IPS-NIHi11 (cell line): ENCODE measurements around the gene ROBO4.

ENCODE experiments used
- DNase-seq: peaks from one replicate; pipeline ENCODE4 v3.0.0; 2012; ENCODE audit warnings: mixed read lengths, low spot score

Gene ROBO4

GRCh38 chr11:124918950-124919349 lies 21.3 kb upstream of the ROBO4 start, which contains the start of gene HEPN1:
HEPN1 (plus strand) TSS chr11:124919250.
- no peak for DNase-seq

DNA sequence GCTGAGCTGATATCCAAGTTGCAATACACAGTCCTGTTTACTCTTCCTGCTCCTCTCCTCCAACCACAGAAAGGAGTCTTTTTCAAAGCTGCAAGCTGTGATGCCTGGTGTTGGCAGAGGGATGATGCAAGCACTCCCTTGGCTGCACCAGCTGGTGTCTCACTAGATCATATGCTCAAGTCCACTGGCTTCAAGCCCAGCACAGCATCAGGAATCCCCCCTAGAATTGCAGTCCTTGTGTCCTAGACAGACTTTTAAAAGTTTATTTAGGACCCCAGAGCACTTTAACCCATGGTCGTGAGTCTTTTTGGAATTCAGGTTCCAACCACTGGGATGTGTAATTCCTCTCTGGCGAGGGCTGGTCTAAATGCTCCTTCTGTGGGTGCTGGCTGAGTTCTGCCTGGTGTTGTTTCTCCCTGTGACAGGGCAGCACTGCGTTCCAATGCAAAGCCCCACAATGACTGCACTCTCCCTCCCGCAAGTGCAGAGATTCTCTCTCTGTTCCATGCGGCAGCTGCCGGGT lies 19.5 kb upstream of the ROBO4 start:
- DNase-seq = no peak

DNA sequence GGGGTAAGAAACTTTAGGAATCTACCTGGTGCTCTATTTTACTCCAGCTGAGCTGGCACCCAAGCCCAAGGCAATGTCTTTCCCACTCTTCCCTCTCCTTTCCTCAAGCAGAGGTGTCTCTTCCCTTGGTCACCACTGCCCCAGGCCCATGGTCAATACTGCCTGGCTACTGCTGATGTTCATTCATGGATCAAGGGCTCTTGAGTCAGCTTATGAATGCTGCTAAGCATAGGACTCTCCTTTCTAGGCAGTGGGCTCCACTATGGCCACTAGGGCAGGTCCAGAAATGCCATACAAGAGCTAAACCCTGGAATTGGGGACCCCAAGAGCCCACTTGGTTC lies 18.7 kb upstream of the ROBO4 start:
- no peak for DNase-seq

DNA sequence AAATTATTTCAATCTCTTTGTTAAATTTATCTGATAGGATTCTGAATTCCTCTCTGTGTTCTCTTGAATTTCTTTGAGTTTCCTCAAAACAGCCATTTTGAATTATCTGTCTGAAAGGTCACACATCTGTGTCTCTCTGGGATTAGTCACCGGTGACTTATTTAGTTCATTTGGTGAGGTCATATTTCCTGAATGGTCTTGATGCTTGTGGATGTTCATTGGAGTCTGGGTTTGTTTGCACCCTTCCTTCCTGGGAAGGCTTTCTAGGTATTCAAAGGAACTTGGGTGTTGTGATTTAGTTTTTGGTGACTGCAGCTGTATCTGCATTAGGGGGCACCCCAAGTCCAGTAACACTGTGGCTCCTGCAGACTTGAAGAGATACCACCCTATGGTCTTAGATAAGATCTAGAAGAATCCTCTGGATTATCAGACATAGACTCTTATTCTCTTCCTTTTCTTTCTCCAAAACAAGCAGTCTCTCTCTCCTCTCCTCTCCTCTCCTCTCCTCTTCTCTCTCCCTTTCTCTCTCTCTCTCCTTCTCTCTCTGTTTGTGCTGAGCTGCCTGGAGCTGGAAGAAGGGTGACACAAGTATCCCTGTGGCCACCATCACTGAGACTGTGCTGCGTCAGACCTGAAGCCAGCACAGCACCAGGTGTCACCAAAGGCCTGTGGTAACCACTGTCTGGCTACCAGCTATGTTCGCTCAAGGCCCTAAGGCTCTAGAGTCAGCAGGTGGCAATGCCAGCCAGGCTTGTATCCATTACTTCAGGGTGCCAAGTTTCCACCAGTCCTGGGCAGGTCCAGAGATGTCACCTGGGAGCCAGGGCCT lies 18.1 kb upstream of the ROBO4 start:
- no peak for DNase-seq

GRCh38 chr11:124902616-124903015 lies 5.0 kb upstream of the ROBO4 start:
- no peak for DNase-seq

GRCh38 chr11:124900464-124900863 lies 2.8 kb upstream of the ROBO4 start:
- no peak for DNase-seq

- DNase-seq = no peak
These were observed 1.9 kb upstream of the ROBO4 start for GRCh38 chr11:124899383-124900145.

DNA sequence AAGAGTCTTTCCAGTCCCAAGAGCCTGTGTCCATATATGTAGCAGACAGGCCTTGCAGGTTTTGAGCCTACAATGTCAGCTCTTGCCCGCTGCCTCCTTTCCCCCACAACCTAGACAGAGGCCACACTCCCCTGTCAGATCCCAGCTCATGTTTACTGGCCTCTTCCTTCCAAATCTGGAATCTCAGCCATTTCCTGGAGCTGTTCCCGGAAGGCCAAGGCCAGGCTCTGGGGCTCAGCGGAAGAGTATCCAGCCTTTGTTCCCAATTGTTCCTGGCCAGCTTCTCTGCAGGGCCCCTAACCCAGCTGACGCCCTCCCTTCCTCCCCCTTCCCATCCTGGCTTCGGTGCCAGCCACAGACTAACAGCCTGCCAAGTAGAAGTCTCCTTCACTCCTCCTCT lies 1.0 kb upstream of the ROBO4 start:
- DNase-seq = no peak

DNA sequence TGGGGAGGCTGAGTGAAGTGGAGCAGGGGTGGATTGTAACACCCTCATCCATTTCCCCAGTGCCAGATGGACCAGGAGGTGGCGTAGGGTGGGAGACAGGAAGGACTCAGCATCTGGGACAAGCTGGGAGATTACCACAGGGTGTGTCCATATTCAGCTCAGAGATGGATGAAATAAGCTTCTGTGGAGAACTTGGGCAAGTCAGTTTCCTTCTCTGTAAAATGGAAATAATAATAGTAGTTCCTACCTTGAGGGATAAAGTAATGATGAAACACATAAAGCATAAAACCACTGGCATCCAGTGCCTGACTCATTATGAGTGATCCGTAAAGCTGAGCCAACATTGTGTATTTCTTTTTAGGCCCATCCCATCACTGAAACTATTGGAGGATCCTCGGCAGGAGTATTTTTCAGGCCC lies 607 bp upstream of the ROBO4 start:
- no peak for DNase-seq

DNA sequence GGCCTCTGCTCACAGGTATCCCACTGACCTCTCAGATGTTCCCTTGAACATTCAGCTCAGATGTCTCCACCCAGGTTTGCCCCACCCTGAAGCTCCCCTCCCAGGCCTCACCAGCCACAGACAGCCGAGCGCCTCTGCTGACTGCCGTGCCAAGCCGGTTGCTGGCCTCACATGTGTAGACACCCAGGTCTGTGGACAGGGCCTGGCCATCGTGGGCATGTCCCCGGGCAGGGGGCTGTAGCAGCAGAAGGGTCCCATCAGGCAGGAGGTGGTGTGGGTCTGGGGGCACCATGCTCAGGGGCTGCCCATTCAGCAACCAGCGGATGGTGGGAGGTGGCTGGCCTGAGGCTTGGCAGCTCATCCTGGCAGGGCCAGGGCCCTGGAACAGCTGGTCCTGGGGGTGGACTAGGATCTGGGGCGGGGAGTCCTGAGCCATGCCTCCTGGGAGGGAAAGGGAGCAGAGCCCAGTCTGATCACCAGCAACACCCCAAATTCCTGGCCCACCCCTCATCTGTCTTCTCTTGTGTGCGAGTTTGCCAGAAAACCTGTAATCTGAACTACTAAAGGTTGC lies 759 bp downstream of the ROBO4 start:
- DNase-seq = no peak

DNA sequence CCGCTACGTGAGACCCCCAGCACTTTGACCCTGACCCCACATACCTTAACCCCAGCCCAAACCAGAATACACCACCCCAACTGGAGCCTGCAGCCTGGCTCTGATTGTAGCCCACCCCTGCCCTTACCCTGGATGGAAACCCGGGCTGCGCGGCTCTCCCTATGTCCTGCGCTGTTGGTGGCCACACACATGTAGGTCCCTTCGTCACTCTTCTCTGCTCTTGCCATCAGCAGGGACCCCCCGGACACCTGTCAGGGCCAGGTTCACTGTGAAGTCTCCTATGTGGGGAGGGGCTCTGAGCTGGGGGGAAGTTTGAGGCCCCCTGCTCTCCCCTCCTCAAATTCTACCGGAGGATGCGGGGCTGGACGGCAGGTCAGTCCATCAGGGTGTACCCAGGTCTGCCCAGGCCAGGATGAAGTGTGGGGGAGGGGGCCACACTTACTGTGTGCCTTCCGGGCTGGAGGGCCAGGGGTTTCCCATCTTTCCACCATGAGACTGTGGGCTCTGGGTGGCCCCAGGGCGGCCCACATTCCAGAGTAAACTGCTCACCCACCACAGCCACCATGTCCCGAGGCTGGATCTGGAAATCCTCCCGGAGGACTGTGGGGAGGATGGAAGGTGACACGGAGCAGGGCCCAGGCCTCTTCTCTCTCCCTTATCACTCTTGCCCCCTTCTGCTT lies 1.5 kb downstream of the ROBO4 start:
- no peak for DNase-seq

- no peak for DNase-seq
These were observed 2.1 kb downstream of the ROBO4 start for GRCh38 chr11:124895471-124895971.

GRCh38 chr11:124894606-124895430 lies 2.8 kb downstream of the ROBO4 start:
- DNase-seq = no peak

- no peak for DNase-seq
These were observed 3.8 kb downstream of the ROBO4 start for GRCh38 chr11:124893781-124894401.

- no peak for DNase-seq
These were observed 4.8 kb downstream of the ROBO4 start for GRCh38 chr11:124892750-124893454.

GRCh38 chr11:124892146-124892545 lies 5.5 kb downstream of the ROBO4 start:
- DNase-seq = no peak

- DNase-seq = no peak
These were observed 6.2 kb downstream of the ROBO4 start for GRCh38 chr11:124891373-124891861.

DNA sequence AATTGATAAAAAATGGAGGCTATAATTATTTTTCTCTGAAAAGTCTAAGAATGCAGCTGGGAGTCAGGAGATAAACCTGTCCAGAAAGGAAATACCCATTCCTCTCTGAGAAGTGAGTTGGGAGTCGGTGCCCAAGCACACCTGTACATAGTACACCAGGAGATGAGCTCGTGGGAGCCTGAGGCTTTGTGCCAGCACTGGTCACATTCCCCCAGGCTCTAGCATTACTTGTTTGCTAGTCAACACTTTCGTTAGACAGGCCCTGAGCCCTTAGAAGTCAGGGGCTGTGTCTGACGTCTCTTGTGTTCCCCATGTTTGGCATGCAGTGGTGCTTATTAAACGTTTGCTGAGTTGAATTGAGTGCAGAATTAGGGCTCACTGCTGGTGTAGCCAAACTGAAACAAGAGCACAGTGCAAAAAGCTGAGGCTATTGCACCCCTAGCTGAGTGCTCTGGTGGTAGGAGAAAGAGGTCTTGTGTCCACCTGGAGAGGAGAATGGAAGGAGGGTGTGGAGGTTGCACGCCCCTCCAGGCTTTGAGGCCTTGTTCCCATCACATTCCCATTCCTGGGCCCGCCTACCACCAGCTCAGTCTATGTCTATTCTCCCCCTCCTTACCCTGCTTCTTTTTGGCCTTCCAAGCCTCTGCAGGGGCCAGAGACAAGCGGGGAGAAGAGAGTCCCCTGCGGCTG lies 6.8 kb downstream of the ROBO4 start:
- no peak for DNase-seq

GRCh38 chr11:124890151-124890550 lies 7.5 kb downstream of the ROBO4 start:
- DNase-seq = no peak
